Erythroblast (primary cell): ENCODE data around the gene FAM98A.

Experiments
- GATA1 ChIP-seq: IDR thresholded peaks from 2 replicates; pipeline ENCODE4 v1.6.1; 2011; ENCODE audit warnings: low read depth, mild to moderate bottlenecking, control low read depth, low read length, moderate library complexity
- POLR2A ChIP-seq: IDR thresholded peaks from 2 replicates; pipeline ENCODE4 v1.6.1; 2011; ENCODE audit warnings: mild to moderate bottlenecking, low read length

- TF ChIP-seq POLR2A (no peak), GATA1 (no peak)
These were observed 9.7 kb downstream of the FAM98A start for GRCh38 chr2:33589444-33589843.
